Activated naive CD4-positive, alpha-beta T cell (primary cell): Measurements from ENCODE around the gene TEX22.

Source experiments
- DNase-seq, 4 experiments: peaks; one replicate each; lab custom pipeline; 2025; lab: John Stamatoyannopoulos, UW

TEX22 gene

DNA sequence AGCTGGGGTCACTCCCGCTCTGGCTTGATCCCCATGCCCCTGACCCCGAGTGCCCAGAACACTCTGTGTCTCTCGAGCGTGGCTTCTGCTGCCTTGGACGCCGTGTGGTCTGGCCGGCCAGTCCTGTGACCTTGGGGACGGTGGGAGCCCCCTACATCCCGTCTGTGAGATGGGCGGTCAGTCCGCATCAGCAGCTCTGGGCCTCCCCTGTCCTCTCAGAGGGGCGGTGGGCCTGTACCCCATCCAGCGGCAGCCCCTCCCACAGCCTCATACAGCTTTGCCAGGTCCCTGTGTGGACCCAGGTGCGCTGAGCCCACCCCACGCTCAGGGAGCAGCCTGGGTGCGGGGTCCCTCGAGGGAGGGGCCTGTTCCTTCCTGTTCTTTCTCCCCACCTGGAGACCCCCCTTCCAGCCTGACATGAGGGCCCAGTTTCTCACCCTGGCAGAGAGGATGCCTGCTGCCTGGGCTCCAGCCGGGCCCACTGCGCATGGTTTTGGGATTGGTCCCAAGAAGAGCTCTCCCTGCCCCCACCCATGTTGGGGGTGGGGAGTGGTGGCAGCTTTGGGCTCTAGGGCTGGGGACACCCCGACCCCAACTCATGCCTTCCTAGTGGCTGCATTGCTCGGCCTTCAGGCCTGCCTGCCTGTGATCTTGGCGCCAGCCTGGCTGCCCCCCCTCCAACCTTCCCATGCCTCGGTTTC is 22.8 kb downstream of the TEX22 start:
- DNase-seq, result no peak

DNA sequence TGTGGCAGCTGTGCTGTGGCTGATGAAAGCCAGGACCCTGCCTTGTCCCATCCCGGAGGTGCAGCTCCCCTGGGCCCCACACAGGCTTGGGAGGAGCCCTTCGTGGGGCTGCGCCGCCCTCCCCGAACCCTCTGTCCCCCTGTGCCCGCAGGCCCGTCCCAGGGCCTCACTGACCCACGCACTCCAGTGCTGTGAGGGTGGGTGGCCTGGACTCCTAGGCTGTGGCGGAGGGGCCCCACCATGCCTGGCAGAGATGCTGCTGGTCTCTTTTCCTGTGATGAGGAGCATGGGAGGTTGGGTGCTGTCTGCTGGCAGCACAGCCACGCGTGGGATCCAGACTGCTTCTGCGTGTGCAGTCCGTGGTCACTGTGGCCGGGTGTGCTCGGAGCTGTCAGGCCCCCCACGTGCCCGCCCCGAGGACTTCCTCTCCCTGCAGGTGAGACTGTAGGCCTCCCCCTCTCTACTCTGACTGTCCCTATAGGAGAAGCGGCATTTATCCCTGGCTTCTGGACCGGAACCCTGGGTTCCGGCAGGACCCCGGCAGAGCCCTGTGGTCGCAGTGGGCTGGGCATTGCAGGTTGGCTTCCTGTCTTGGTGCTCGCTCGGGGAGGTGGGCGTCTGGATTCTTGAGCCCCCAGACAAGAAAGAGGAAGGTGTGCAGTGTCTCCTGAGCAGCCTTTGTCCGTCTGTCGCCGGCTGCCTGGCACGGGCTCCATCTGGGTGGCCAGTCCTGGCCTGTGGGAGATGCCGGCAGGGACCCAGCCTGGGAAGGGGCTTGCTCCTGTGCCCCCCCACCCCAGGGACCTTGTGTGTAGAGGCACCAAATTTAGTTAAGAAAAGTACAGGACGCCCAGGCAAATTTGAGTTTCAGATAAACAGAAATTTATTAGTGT is 23.6 kb downstream of the TEX22 start:
- no peak for DNase-seq

DNA sequence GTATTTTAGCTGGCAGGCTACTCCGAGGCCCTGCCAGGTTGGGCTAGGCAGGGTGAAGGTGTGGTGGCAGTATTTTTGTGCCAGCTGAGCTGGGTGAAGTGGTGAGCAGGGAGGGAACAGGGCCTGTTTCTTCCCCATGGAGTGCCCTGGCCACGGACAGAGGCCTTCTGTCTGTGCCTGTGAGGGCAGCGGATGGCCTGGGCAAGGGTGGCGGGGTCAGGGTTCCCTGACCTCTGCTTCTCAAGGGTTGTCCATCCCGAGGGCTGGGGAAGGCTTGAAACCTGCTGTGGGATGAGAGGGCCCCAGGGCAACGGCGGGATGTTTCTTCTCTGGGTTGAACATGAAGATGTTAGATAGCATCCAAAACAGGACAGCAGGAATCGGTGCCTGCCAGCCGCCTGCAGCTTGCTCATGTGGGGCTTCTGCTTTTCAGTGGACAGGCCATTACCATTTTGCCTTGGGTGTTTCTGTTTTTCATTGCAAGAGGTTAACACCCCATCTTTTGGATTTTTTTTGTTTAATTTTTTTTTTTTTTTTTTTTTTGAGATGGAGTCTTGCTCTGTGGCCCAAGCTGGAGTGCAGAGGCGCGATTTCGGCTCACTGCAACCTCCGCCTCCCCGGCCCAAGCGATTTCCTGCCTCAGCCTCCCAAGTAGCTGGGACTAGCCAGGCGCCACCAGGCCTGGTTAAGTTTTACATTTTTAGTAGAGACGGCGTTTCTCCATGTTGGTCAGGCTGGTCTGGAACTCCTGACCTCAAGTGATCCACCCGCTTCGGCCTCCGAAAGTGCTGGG is 24.6 kb downstream of the TEX22 start:
- no peak for DNase-seq

DNA sequence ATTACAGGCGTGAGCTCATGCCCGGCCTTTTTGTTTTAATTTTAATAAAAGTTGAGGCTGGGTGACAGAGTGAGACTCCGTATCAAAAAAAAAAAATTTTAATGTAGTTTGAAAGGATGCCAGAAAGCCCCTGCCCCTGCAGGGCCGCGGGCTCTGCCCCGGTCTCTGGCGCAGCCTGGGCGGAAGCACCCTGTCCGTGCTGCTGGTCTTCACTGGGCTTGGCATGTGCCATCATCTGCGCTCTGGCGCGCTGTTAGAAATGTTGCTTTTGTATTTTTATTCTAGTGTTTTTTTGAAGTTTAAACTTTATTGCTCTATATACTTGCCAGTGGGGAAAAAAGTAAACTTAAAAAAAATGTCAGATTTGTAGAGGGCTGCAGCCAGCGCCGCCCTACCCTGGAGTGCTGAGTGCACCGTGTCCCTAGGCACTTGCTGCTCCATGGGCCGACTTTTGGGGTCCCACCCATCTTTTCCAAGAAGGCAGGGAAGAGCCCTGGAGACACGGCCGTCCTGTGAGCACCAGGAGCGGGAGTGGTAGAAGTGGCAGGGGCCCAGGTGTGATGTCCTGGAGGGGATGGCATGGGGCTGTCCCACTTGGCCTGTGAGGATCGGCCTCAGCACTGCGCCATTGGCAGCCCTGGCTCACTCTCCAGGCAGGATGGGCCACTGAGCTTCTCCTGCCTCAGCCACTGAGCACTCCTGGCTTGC is 25.3 kb downstream of the TEX22 start:
- no peak for DNase-seq

DNA sequence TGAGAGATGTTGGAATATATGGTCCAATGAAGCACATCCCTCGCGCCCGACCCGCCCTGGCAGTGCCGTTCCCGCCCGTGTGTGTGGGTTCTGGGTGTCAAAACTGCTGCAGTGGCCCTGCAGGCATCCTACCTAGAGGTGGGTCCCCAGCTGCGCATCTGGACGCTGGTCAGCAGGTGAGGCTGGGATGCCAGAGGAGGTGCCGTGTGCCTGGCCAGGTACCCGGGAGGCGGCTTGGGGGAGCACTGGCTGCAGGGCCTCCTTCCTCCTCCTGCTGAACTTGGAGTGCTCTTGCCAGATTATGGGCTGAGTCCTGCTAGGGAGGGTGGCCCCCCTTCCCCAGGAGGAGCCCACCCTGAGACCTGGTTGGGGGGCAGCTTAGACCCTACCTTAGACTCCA is 26.5 kb downstream of the TEX22 start:
- no peak for DNase-seq

DNA sequence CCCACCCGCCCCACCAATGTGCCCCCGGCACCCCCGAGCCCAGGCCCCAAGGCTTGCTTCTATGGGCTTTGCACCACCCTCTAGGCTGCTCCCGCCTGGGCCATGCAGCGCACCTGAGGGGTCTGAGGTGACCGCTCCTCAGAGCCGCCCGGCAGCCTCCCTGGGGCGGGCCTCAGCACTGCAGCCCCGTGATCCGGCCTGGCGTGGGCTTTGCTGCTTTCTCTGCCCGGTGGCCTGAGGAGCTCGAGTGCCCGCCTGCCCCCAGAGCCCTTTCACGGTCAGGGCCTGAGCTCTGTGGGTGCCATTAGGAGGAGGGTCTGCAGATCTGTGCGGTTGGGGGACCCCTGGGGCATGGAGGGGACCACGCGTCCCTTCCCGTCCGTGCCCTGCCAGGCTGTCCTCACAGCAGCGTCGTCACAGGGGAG is 27.5 kb downstream of the TEX22 start:
- DNase-seq, result no peak

DNA sequence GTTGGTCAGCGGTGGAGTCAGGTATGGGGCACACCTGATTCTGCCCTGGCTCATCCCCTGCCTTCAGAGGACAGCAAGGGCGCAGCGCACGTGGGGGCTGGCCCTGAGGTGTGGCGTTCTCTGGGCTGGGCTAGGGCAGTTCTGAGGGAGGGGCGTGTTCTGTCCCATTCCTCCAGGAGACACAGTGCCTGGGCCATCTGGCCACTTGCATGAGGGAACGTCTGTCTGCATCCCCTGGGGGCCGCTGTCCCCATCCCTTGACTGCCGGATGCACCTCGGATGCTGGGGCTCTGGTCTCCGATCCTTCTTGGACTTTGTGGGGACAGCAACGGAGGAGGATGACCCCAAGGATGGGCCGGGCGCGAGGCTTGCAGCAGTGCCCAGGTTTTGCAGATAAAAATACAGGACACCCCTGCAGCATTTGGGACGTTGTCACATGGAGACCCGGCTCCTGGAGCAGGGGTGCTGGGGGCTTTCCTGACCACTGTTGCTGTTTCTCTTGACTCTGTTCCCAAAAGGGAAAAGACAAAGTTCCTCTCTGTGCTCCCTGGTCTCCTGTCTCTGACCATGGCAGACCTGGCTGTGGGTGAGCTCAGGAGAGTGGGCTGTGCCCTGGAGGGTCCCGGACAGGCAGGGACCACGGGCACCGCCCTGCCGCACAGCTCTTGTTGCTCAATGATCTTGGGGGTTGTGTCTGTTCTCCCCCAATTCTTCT is 28.2 kb downstream of the TEX22 start:
- DNase-seq, result no peak

DNA sequence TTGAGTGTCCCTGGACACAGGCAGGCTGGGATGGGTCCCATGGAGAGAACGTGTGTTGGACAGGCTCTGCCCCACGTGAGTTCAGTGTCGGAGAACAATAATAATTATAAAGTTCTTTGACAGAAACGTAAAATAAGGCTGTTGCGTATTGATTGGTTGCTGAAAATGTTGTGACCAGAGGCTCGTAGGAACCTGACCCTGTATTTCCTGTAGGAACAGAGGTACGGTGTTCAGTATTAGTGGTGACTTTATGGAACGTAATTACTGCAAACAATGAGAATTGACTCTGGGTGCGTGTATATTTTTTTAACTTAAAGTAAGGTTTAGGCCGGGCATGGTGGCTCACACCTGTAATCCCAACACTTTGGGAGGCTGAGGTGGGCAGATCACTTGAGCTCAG is 29.1 kb downstream of the TEX22 start:
- no peak for DNase-seq

DNA sequence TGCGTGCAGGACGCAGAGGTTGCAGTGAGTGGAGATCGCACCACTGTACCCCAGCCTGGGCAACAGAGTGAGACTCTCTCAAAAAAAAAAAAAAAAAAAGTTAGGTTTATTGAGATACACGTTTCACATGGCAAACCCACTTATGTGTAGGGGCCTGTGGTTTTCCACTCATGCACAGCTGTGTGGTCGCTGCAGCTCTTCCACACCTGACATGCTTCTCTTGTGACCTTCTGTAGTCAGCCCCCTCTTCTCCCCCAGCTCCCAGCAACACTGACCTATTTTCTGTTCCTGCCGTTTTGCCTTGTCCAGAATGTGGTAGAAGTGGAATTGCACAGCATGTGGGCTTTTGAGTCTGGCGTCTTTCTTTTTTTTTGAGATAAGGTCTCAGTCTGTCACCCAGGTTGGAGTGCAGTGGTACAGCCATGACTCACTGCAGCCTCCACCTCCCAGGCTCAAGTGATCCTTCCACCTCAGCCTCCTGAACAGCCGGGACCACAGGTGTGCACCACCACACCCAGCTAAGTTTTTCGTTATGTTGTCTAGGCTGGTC is 29.7 kb downstream of the TEX22 start:
- no peak for DNase-seq

DNA sequence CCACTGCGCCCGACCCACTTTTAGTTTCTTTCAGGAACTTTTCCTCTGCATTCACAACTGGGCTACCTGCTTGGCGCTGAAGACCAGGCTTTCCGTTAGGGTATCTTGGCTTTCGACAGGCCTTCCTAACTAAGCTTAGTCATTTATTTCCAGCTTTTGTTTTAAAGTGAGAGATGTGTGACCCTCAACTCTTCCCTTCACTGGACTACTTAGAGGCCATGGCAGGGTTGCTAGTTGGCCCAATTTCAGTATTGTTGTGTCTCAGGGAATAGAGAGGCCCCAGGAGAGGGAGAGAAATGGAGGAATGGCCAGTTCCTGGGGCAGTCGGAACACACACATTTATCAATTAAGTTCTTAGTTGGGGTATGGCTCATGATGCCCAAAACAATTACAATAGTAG is 31.7 kb downstream of the TEX22 start:
- DNase-seq, result no peak

DNA sequence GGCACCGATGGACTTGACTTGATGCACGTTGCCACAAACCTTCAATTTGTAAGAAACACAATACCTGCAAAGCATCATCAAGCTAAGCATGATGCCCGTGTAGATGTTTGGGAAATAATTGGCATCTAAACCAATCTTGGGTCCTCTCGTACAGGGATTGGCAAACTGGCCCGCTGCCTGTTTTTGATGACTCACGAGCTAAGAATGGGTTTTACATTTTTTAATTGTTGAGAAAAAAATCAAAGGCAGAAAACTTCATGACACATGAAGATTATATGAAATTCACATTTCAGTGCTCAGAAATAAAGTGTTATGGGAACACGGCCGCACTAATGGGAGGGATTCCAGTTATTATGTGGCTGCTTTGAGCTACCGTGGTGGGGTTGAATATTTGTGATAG is 32.2 kb downstream of the TEX22 start:
- DNase-seq, result no peak

DNA sequence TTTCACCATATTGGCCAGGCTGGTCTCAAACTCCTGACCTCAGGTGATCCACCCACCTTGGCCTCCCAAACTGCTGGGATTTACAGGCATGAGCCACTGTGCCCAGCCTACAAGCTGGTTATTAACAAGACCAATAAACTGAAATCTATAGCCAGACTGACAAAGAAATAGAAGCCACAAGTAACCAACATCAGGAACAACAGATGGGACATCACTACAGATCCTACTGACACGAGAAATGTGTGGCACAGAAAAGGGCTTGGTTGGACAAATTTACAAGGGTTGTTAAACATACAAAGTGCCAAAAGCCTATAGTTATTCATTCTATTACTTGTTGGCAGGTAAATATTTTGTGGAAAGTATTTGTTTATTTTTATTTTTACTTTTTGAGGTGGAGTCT is 32.9 kb downstream of the TEX22 start:
- no peak for DNase-seq

DNA sequence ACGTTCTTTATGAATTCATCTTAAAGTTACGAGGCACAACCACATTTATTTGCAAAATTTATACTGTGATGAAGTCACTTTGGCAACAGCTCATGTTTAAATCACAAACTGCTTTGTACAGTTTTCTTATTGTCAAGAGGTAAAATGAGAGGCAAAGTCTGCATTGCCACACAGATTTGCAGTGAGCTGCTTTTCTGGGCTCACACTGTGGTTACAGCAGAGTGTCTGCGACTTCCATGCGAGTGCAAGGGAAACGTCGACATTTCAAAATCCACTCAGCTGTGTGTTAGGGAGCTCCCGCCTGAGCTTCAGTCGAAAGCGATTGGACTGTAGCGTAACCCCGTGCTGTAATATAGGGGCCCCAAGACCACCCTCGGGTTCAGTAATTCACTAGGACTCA is 34.3 kb downstream of the TEX22 start:
- no peak for DNase-seq

DNA sequence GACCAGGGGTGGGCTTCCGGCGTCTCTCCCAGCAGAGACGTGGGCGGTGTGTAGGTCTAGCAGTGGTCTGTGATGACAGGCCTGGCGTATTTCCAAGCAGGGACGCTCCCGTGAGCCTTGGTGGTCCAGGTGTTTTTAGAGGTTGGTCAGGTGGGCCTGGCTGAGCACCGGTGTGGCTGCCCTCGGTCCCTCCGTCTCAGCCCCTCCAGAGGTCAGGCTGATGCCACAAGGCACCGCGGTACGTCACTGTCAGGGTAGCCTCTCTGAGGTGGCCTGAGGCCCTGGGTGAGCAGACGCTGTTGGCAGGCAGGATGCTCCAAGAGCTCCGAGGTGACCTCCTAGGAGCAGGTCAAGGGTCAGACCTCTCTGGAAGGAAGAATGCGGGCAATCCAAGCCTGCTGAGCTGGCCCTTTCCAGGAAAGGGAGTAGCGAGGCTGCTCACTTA is 34.8 kb downstream of the TEX22 start:
- no peak for DNase-seq

DNA sequence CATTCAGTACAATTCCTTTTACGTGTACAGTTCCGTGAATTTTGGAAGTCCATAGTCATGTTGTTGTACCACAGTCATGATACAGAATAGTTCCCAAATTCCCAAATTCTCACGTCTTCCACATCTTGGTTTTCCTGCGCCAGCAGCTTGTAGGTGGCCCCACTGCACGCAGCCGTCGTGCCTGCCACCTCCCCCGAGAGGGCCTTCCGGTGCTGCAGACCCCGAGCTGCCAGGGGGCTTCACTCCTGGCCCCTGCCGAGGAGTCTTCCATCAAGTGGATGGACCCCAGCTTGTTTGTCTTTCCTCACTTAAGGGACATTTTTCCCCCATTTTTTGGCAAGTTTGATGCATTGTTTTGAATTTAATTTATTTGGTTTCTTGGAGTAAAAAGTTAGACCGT is 38.1 kb downstream of the TEX22 start:
- DNase-seq, result no peak

DNA sequence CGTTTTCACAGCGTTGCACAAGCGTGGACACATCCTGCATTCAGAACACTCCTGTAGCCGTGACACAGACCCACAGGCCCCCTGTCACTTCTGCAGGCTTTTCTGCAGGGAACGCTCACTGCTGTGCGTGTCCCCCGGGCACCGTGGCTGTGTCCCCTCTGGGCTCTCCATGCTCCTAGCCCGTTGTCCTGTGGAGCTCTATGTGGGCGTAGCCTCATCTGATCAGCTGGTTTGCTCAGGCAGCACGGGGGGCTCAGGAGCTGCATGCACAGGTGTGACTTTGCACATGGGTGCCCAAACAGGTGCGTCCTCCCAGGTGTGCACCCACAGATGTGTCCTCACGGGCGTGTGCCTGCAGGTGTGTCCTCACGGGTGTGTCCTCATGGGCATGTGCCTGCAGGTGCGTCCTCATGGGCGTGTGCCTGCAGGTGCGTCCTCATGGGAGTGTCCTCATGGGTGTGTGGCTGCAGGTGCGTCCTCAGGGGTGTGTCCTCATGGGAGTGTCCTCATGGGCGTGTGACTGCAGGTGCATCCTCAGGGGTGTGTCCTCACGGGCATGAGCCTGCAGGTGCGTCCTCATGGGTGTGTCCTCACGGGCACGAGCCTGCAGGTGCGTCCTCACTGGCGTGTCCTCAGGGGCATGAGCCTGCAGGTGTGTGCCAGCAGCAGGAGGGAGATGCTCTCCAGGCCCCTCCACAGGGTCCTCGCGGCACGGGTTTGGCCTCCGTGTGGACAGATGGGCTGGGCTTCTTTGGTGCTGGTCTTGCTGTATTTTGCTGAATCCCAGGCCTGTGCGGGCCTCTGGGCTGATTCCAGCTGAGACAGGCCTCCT is 38.8 kb downstream of the TEX22 start:
- no peak for DNase-seq

DNA sequence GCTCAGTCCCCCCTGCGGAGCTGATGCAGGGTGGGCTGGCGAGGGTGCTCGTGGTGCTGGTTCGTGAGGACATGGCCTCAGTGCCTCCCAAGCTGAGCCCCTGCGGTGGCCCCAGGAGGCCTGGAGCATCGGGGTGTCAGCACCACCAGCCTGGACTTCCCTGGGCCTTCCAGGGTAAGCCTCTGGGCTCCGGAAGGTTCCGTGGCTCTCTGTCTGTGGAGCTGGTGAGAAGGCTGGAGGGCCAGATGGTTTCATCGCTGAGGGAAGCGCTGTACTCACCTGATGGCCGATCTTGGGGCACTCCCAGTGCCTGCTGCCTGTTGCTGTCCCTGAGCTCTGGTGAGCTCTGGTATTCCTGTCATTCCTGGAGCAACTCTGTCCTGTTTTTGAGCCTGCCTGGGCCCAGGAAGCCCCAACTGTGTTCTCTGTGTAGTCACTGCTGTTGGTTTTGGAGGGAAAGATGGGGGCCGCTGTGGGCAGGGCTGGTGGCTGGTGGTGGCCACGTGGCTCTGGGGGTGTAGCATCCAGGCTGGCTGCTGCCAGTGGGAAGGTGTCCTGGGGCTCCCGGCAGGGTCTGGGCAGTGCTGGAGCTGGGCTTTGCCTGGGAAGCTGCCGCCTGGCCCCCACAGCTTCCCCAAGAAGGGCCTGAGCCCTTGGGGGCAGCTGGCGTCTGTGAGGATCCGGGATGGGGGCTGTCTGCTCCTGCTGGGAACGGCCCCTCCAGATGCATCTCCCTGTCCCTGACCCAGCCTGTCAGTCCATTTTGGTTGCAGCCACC is 39.6 kb downstream of the TEX22 start:
- no peak for DNase-seq

DNA sequence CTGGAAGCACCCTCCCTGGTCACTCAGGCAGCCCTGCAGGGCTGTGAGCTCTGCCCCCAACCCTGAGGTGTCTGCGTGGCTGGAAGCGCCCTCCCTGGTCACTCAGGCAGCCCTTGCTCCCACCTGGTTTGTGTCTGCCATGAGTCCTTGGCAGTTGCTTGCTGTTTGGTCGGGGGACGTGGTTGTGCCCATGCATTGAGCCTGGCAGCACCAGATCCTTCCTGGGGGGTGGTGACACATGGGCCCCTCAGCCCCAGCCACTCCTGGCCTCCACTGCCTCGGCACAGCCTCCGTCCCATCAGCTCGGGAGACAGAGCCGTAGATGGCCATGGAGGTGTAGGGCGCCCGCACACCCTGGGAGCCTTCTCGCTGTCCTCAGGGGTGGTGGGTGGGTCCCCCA is 40.8 kb downstream of the TEX22 start:
- no peak for DNase-seq
